ENCODE data around the gene CPE. TPM values are rescaled to one million over a fixed set of nuclear protein-coding genes. Genes with fewer than 3 reads are reported as not detected.

CPE gene
- total and polyA plus RNA-seq, 12 donors, result 24.8 to 272 (median 117) TPM

DNA sequence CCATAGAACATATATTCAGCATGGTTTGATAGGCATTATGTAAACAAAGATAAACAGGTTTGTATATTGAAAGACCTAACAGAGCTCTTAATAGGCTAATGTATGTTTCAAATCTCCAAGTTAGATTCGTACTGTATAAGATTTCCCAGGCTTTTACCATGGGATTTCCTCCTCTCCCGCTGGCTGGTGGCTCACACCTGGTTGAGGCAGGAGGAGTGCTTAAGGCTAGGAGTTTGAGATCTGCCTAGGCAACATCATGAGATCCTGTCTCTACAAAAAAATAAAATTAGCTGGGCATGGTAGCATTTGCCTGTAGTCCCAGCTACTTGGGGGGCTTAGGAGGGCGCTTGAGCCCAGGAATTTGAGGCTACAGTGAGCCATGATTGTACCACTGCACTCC is 5.4 kb downstream of the CPE start:
- no peaks in the 10 kb centered on the region for H3K27me3 ChIP-seq
- H3K4me3 ChIP-seq, result no peak overlapping the region
- no peak for DNase-seq
- TF ChIP-seq, protein P1, sequence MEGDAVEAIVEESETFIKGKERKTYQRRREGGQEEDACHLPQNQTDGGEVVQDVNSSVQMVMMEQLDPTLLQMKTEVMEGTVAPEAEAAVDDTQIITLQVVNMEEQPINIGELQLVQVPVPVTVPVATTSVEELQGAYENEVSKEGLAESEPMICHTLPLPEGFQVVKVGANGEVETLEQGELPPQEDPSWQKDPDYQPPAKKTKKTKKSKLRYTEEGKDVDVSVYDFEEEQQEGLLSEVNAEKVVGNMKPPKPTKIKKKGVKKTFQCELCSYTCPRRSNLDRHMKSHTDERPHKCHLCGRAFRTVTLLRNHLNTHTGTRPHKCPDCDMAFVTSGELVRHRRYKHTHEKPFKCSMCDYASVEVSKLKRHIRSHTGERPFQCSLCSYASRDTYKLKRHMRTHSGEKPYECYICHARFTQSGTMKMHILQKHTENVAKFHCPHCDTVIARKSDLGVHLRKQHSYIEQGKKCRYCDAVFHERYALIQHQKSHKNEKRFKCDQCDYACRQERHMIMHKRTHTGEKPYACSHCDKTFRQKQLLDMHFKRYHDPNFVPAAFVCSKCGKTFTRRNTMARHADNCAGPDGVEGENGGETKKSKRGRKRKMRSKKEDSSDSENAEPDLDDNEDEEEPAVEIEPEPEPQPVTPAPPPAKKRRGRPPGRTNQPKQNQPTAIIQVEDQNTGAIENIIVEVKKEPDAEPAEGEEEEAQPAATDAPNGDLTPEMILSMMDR (IDR thresholded peaks at IDR 0.05), result no peak
- TF ChIP-seq POLR2A (IDR thresholded peaks at IDR 0.05), result no peak
- intact Hi-C loops (cut with DNase I), result no loop called here
- no peak overlapping the region for H3K27ac ChIP-seq
- WGBS, 4 donors, result 73 to 90% (median 79%) methylated on average over 3 of the region's 3 CpGs
- no peaks in the 10 kb centered on the region for H3K9me3 ChIP-seq (replicated peaks in 1 of 3)
- no peaks in the 10 kb centered on the region for H3K36me3 ChIP-seq (replicated peaks in 1 of 2)
- peaks cover 0 to 10% of the 10 kb centered on the region in 2 donors for H3K4me1 ChIP-seq (replicated peaks in 1 of 2)

DNA sequence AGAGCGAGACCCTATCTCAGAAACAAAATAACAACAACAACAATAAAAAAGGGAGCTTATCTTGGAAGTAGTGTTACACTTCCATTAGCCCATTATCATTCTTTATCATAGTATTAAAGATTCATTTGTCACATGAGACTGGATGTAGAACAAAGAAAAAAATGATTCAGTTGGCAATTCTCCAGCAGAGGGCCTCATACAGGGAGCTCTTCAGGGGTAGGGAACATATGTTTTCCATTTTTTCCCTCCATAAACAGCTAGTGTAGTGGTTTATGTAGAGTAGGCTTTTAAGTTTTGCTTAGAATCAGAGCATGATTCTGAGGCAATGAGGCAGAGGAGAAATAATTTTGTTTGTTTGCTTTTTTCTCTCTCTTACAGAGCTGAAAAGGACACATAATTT is 5.8 kb downstream of the CPE start:
- Histone ChIP-seq H3K36me3 (replicated peaks in 1 of 2) (no peaks in the 10 kb centered on the region), H3K4me3 (no peak overlapping the region), H3K4me1 (replicated peaks in 1 of 2) (peaks cover 0 to 10% of the 10 kb centered on the region in 2 donors), H3K27ac (no peak overlapping the region), H3K9me3 (replicated peaks in 1 of 3) (no peaks in the 10 kb centered on the region), H3K27me3 (no peaks in the 10 kb centered on the region)
- DNase-seq, result no peak
- TF ChIP-seq, protein P1 (IDR thresholded peaks at IDR 0.05), result no peak
- no peak for TF ChIP-seq POLR2A (IDR thresholded peaks at IDR 0.05)
- WGBS, 4 donors, result 87 to 100% (median 92%) methylated on average over 1 of the region's 1 CpG
- intact Hi-C loops (cut with DNase I), result no loop called here

DNA sequence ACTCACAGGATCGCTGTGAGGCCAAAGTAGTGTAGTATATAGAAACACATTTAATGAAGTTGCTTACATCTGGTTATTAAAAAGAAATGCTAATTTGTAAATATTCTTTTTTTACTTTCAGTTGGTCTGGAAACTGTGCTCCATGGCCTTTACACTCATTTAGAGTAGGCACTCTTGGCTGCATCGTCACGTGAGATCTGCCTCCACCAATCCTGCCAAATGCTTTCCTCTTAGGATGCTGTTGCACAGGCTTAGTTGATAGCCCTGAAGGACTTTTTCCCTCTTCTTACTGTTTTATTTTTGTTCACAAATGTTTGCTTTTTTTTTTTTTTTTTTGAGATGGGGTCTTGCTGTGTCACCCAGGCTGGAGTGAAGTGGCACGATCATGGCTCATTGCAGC is 6.3 kb downstream of the CPE start:
- Histone ChIP-seq H3K4me3 (no peak overlapping the region), H3K27me3 (no peaks in the 10 kb centered on the region), H3K27ac (no peak overlapping the region), H3K9me3 (replicated peaks in 1 of 3) (no peaks in the 10 kb centered on the region), H3K4me1 (replicated peaks in 1 of 2) (peaks cover 0 to 10% of the 10 kb centered on the region in 2 donors), H3K36me3 (replicated peaks in 1 of 2) (no peaks in the 10 kb centered on the region)
- DNase-seq, result no peak
- intact Hi-C loops (cut with DNase I), result no loop called here
- TF ChIP-seq POLR2A (IDR thresholded peaks at IDR 0.05), result no peak
- TF ChIP-seq, protein P1 (IDR thresholded peaks at IDR 0.05), result no peak
- 82 to 88% (median 84%) methylated on average over 4 of the region's 4 CpGs for WGBS, 4 donors

DNA sequence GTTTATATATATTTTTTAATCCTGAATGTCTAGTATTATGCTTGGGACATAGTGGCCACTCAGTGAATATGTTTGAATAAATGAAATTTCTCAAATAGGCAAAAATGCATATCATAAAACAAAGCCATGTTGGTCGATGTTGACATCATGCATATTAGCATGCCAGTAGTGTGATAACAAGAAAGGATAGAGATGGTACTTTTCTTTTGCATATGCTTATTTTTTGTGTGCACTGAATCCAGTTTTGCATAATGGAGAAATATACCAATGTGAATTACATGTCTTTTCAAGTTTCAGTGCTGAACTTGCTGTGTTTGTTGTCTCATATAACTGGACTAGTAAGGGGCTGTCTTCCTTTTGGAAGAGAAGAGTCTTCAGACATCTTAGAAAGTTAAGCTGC is 7.5 kb downstream of the CPE start:
- no peak for DNase-seq
- peaks cover 0 to 10% of the 10 kb centered on the region in 2 donors for H3K4me1 ChIP-seq (replicated peaks in 1 of 2)
- intact Hi-C loops (cut with DNase I), result no loop called here
- no peaks in the 10 kb centered on the region for H3K27me3 ChIP-seq
- no peak overlapping the region for H3K27ac ChIP-seq
- no peak overlapping the region for H3K4me3 ChIP-seq
- H3K9me3 ChIP-seq (replicated peaks in 1 of 3), result no peaks in the 10 kb centered on the region
- 91 to 100% (median 96%) methylated on average over 1 of the region's 1 CpG for WGBS, 4 donors
- H3K36me3 ChIP-seq (replicated peaks in 1 of 2), result no peaks in the 10 kb centered on the region
- TF ChIP-seq, protein P1 (IDR thresholded peaks at IDR 0.05), result no peak
- TF ChIP-seq POLR2A (IDR thresholded peaks at IDR 0.05), result no peak

All from adrenal gland (tissue), 12 donors.